ENCODE results near the gene ARL15. TPM values are rescaled to one million over a fixed set of nuclear protein-coding genes. Genes with fewer than 3 reads are reported as not detected.

Gene ARL15
- total and polyA plus RNA-seq, 2 of the 4 experiments (the other 2 are of a cell fraction), result 7.3 to 19.2 TPM

DNA sequence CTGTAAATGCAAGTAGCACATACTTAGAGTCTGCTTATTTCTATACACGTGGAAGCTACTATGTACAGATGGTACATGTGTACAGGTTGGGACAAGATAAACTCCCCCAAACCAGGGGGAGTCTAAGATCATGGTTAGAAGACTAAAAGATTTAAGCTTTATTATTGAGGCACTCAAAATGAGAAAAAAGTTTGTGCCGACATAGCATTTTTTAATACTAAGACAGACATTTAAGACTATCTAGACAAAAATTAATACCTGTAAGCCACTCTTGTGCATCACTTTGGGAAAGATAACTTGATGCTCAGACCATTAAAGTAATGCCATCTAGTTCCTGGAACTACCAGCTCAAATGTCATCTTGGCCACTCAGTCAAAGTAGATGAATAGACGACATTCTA, 279.4 kb downstream of the ARL15 start:
- ATAC-seq (ENCODE audit: low read depth), result no peak
- Histone ChIP-seq H3K79me1 (ENCODE audit: low read depth in 1 of 2, low read length in 2 of 2) (no peaks in the 10 kb centered on the region), H3K27ac (ENCODE audit: insufficient read depth, low read length) (no peak overlapping the region), H3K36me3 (ENCODE audit: control insufficient read depth, insufficient read depth, low read length) (no peaks in the 10 kb centered on the region), H3K4me2 (ENCODE audit: low read depth, low read length) (no peak overlapping the region), H3K56ac (ENCODE audit: extremely low read depth, insufficient read depth, low read length) (no peak overlapping the region), H4K8ac (ENCODE audit: low read depth in 2 of 2, low read length in 2 of 2) (no peak overlapping the region), H2AK5ac (ENCODE audit: low read depth, low read length) (no peak overlapping the region), H2BK15ac (ENCODE audit: low read depth, low read length) (no peak overlapping the region), H2BK20ac (ENCODE audit: low read depth, low read length) (no peak overlapping the region), H3K9me3 (ENCODE audit: control insufficient read depth, insufficient read depth, low read length) (no peaks in the 10 kb centered on the region), H3K18ac (ENCODE audit: low read depth, low read length) (no peak overlapping the region), H2AFZ (replicated peaks; ENCODE audit: low read length, poor library complexity) (no peak overlapping the region), H3K14ac (replicated peaks; ENCODE audit: low read depth, low read length) (no peak overlapping the region), H3K9me1 (ENCODE audit: insufficient read depth, low read length) (no peaks in the 10 kb centered on the region), H4K5ac (ENCODE audit: low read depth, low read length) (no peak overlapping the region), H3K4ac (ENCODE audit: low read depth, low read length) (no peak overlapping the region), H3K4me1 (ENCODE audit: control insufficient read depth, insufficient read depth, low read length) (no peaks in the 10 kb centered on the region), H3K4me3 (ENCODE audit: insufficient read depth, low read depth, low read length) (no peak overlapping the region), H2BK5ac (ENCODE audit: low read depth, low read length, poor library complexity, severe bottlenecking) (no peak overlapping the region), H3K27me3 (ENCODE audit: control insufficient read depth, insufficient read depth, low read length) (no peaks in the 10 kb centered on the region), H4K20me1 (ENCODE audit: insufficient read depth, low read length) (no peaks in the 10 kb centered on the region), H4K91ac (ENCODE audit: insufficient read depth, low read depth, low read length) (no peak overlapping the region), H3K9ac (ENCODE audit: low read depth, low read length) (no peak overlapping the region), H2AK9ac (replicated peaks; ENCODE audit: low read depth, low read length, poor library complexity) (no peak overlapping the region), H2BK120ac (ENCODE audit: low read depth, low read length) (no peak overlapping the region), H3K23ac (ENCODE audit: low read depth, low read length) (no peak overlapping the region)
- POLR2A ChIA-PET (ENCODE audit: unreplicated experiment), result no interaction called here
- intact Hi-C loops (cut with micrococcal nuclease) (no loop called here), dilution Hi-C loops (cut with HindIII; ENCODE audit: low sequenced_read_pairs, unreplicated experiment) (no loop called here), in situ Hi-C loops (cut with MboI; ENCODE audit: low sequenced_read_pairs) (no loop called here)
- no TSS peak for BruUV-seq (replicated peaks)
- DNase-seq, result no peak
- 100% methylated on average over 1 of the region's 3 CpGs; no CpG with 5 or more reads in 1 of the 2 experiments for WGBS, 2 experiments (ENCODE audit: extremely low coverage in 2 of 2, insufficient read length in 1 of 2)
- CTCF ChIA-PET, result interaction anchor here (1.2 kb wide), 1 partner anchor 30 kb away, joined by 3 read pairs; no protein-coding TSS in a partner anchor
- TF ChIP-seq MXI1 (IDR thresholded peaks at IDR 0.05; ENCODE audit: borderline replicate concordance, low read depth, low read length), result no peak
- no peak for TF ChIP-seq BHLHE40 (IDR thresholded peaks at IDR 0.05; ENCODE audit: low read depth, low read length)
- peak; percentile 96 for TF ChIP-seq MAFK (IDR thresholded peaks at IDR 0.05; ENCODE audit: low read depth, low read length)
